Chondrocyte (in vitro differentiated cells): Measurements from ENCODE around the gene FAF1. TPM values are rescaled to one million over a fixed set of nuclear protein-coding genes. Genes with fewer than 3 reads are reported as not detected.

ENCODE experiments used
- DNase-seq: peaks from one replicate; pipeline ENCODE4 v3.0.0; 2021; ENCODE audit warnings: mixed read lengths, low spot score
- H3K27ac Mint-ChIP-seq: one replicate; pipeline ENCODE4 v1.8.0; 2021; ENCODE audit warnings: mild to moderate bottlenecking, moderate library complexity, mixed read lengths; ENCODE audit not compliant: unreplicated experiment
- H3K27me3 Mint-ChIP-seq: 2 replicates; pipeline ENCODE4 v1.8.0; 2021; ENCODE audit warnings: low read depth, mixed read lengths
- H3K36me3 Mint-ChIP-seq: 2 replicates; pipeline ENCODE4 v1.8.0; 2021; ENCODE audit warnings: low read depth, mixed read lengths
- H3K4me1 Mint-ChIP-seq: 2 replicates; pipeline ENCODE4 v1.8.0; 2021; ENCODE audit warnings: low read depth, mild to moderate bottlenecking, mixed read lengths
- H3K4me3 Mint-ChIP-seq: one replicate; pipeline ENCODE4 v1.8.0; 2021; ENCODE audit warnings: mild to moderate bottlenecking, moderate library complexity, mixed read lengths; ENCODE audit not compliant: unreplicated experiment
- H3K9me3 Mint-ChIP-seq: 2 replicates; pipeline ENCODE4 v1.8.0; 2021; ENCODE audit warnings: low read depth, mixed read lengths
- CTCF ChIP-seq: fragments of 200-600 bp; sonication (generic); IDR thresholded peaks from 2 replicates; pipeline ENCODE4 v1.5.0; 2021; ENCODE audit warnings: antibody characterized with exemption, mild to moderate bottlenecking, moderate library complexity
- total RNA-seq: library from RNA; stranded (reverse); gene quantifications from 3 replicates; pipeline ENCODE4 v1.2.1, GENCODE V29; 2021

Gene FAF1
- total RNA-seq, 1 donor from 2014 or later = 38.7 TPM

DNA sequence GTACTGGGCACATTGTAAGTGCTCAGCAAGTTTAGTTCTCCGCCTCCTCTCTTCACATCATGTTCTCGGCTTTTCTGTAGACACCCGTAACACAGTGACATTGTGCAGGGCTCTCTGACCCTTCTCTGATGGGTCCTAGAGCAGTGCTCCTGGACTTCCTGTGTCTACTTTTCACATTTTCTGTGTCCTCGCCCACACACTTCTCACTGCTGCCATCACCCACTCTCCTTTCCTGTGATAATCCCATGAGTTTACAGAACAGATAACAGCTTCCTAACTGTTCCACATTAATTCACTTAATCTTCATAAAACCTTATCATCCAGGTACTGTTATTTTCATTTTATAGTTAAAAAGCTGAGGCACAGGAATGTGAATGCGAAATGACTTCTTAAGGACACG is 523.6 kb downstream of the FAF1 start:
- no peak overlapping the region for H3K27ac Mint-ChIP-seq
- no peaks in the 10 kb centered on the region for H3K4me1 Mint-ChIP-seq
- no peak for TF ChIP-seq CTCF
- H3K27me3 Mint-ChIP-seq = peaks cover 22% of the 10 kb centered on the region
- H3K36me3 Mint-ChIP-seq = peaks cover 21% of the 10 kb centered on the region
- no peak for DNase-seq
- H3K9me3 Mint-ChIP-seq = no peaks in the 10 kb centered on the region
- H3K4me3 Mint-ChIP-seq = no peak overlapping the region

DNA sequence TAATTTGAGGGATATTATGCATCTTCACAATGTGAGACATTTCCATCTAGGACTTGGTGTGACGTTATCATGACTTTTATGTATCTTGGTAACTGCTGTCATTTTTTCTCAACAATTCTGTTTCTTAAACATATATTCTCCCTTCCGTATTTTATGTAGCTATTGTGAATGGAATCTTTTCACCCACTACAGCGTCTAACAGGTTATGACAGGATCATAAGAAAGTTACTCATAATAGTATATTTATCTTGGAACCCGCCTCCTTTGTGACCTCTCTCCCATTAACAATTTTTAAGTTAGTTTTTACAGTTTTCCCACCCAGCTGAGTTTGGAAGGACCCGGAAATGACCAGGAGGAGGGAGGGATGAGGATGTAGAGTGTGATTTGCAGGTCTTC is 530.1 kb downstream of the FAF1 start:
- peaks cover 2% of the 10 kb centered on the region for H3K36me3 Mint-ChIP-seq
- H3K4me3 Mint-ChIP-seq = no peak overlapping the region

GRCh38 chr1:50427818-50428779 is 532.0 kb downstream of the FAF1 start:
- TF ChIP-seq CTCF = no peak
- Mint-ChIP-seq H3K4me3 (no peak overlapping the region), H3K27me3 (peaks cover 90% of the 10 kb centered on the region), H3K27ac (no peak overlapping the region), H3K36me3 (peaks cover 6% of the 10 kb centered on the region), H3K4me1 (peaks cover 34% of the 10 kb centered on the region), H3K9me3 (no peaks in the 10 kb centered on the region)
- DNase-seq = no peak

More for the DNA sequence above, 530.1 kb downstream of the FAF1 start:
- H3K4me1 Mint-ChIP-seq = peaks cover 17% of the 10 kb centered on the region
- peaks cover 78% of the 10 kb centered on the region for H3K27me3 Mint-ChIP-seq
- DNase-seq = no peak
- TF ChIP-seq CTCF = no peak
- H3K9me3 Mint-ChIP-seq = no peaks in the 10 kb centered on the region
- H3K27ac Mint-ChIP-seq = no peak overlapping the region

DNA sequence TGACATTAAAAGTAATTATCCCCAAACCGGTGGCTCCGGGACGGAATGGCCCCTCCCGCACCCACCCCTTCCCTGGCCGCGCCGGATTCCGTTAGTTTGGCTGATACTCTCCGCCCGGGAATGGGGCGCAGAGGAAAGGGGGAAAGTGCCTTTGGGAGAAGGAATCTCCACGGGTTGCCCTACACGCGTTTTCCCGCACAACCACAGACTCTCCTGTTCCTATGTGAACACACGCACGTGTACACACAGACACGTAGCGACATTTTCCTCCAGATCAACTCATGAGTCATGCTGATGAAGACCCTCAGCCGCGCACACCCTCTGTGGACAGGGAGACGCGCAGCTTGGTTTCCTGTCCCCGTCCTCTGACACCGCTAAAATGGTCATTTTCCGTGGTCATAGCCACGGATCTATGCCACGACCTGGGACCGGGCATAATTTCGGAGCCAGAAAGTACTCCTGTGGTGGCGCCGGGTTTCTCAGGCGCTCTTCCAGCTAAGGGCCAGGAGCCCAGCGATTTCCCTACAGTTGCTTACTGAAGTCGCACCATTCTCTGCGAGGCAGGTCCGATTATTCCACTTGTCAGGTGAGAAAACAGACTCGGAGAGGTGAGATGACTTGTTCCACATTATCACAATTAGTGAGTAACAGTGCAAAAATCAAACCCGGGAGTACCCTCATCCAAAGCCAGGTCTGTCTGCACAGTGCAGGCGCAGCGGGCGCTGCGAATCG is 532.8 kb downstream of the FAF1 start:
- Mint-ChIP-seq H3K27me3 (peaks cover 90% of the 10 kb centered on the region), H3K36me3 (peaks cover 6% of the 10 kb centered on the region), H3K4me1 (peaks cover 38% of the 10 kb centered on the region), H3K27ac (no peak overlapping the region), H3K4me3 (peak overlapping the region; percentile 35), H3K9me3 (no peaks in the 10 kb centered on the region)
- no peak for DNase-seq
- no peak for TF ChIP-seq CTCF

DNA sequence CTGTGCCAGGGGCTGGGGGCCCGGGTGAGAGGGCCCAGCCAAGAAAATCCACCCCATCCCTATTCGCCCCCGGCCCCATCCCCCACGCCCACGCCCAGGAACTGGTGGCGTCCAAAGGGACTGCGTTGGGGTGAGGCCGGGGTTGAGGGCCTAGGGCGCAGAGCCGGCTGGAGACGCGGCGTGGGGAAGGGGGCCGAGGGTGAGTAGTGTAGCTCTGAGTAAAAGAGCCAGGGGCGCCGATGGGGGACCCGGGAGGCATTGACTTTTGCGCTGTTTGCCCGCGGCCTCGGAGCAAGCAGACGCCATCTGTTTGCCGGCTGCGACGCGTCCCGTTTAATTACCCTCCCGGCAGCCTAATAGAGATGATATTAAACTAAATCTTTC is 533.4 kb downstream of the FAF1 start:
- Mint-ChIP-seq H3K27me3 (peaks cover 90% of the 10 kb centered on the region), H3K27ac (no peak overlapping the region), H3K4me3 (no peak overlapping the region), H3K9me3 (no peaks in the 10 kb centered on the region), H3K36me3 (peaks cover 6% of the 10 kb centered on the region), H3K4me1 (peaks cover 40% of the 10 kb centered on the region)
- no peak for TF ChIP-seq CTCF
- no peak for DNase-seq
